GM23338 (cell line): ENCODE results near the gene RET. TPM values are rescaled to one million over a fixed set of nuclear protein-coding genes. Genes with fewer than 3 reads are reported as not detected.

Experiments used
- ATAC-seq: fragments of 200-7000 bp; cut with Tn5 transposase; 3 replicates; pipeline ENCODE4 v1.9.1; 2020
- DNase-seq: peaks from one replicate; pipeline ENCODE4 v3.0.0-alpha.2; 2015; ENCODE audit warnings: low spot score
- H2AFZ ChIP-seq: fragments of 200-600 bp; sonication (generic); 2 replicates; pipeline ENCODE4 v1.8.0; 2016; ENCODE audit warnings: antibody characterized with exemption, mild to moderate bottlenecking, moderate library complexity
- H3F3A ChIP-seq: fragments of 200-600 bp; sonication (generic); replicated peaks from 2 replicates; pipeline ENCODE4 v1.8.0; 2017; ENCODE audit warnings: antibody characterized with exemption, mixed run types, low read depth
- H3K27ac ChIP-seq: fragments of 200-600 bp; sonication (generic); 2 replicates; pipeline ENCODE4 v1.6.1; 2016; ENCODE audit warnings: low read depth
- H3K27me3 ChIP-seq: fragments of 200-600 bp; sonication (generic); 2 replicates; pipeline ENCODE4 v1.8.0; 2016; ENCODE audit warnings: mild to moderate bottlenecking, mixed run types, moderate library complexity; ENCODE audit not compliant: insufficient read depth
- H3K36me3 ChIP-seq: fragments of 200-600 bp; sonication (generic); 2 replicates; pipeline ENCODE4 v1.8.0; 2016; ENCODE audit warnings: mild to moderate bottlenecking; ENCODE audit not compliant: insufficient read depth
- H3K4me1 ChIP-seq: fragments of 200-600 bp; sonication (generic); 2 replicates; pipeline ENCODE4 v1.8.0; 2016; ENCODE audit warnings: mild to moderate bottlenecking, moderate library complexity; ENCODE audit not compliant: insufficient read depth
- H3K4me2 ChIP-seq: fragments of 200-600 bp; sonication (generic); 2 replicates; pipeline ENCODE4 v1.7.1; 2017; ENCODE audit warnings: mixed run types
- H3K4me3 ChIP-seq: fragments of 200-600 bp; sonication (generic); 2 replicates; pipeline ENCODE4 v1.6.1; 2016; ENCODE audit warnings: mixed run types
- H3K79me2 ChIP-seq: fragments of 200-600 bp; sonication (generic); replicated peaks from 2 replicates; pipeline ENCODE4 v1.8.0; 2017; ENCODE audit warnings: mild to moderate bottlenecking; ENCODE audit not compliant: insufficient read depth
- H3K9me2 ChIP-seq: fragments of 200-600 bp; sonication (generic); 2 replicates; pipeline ENCODE4 v1.8.0; 2017; ENCODE audit not compliant: insufficient read depth
- H4K20me1 ChIP-seq: fragments of 200-600 bp; sonication (generic); replicated peaks from 2 replicates; pipeline ENCODE4 v1.8.0; 2017; ENCODE audit warnings: mild to moderate bottlenecking; ENCODE audit not compliant: insufficient read depth
- H3K27ac Mint-ChIP-seq: 2 replicates; pipeline ENCODE4 v1.8.0; 2020; ENCODE audit warnings: inconsistent platforms, mild to moderate bottlenecking, moderate library complexity, mixed read lengths
- H3K27me3 Mint-ChIP-seq: 3 replicates; pipeline ENCODE4 v1.8.0; 2022; ENCODE audit warnings: low read depth, mild to moderate bottlenecking, moderate library complexity, mixed read lengths, inconsistent platforms; ENCODE audit not compliant: insufficient read depth, poor library complexity
- H3K36me3 Mint-ChIP-seq: 3 replicates; pipeline ENCODE4 v1.8.0; 2021; ENCODE audit warnings: low read depth, mild to moderate bottlenecking, inconsistent platforms, moderate library complexity, mixed read lengths
- H3K4me1 Mint-ChIP-seq: 3 replicates; pipeline ENCODE4 v1.8.0; 2020; ENCODE audit warnings: mild to moderate bottlenecking, inconsistent platforms, mixed read lengths
- H3K4me3 Mint-ChIP-seq: 3 replicates; pipeline ENCODE4 v1.8.0; 2021; ENCODE audit warnings: moderate library complexity, mild to moderate bottlenecking, inconsistent platforms, mixed read lengths
- H3K9me3 Mint-ChIP-seq: 3 replicates; pipeline ENCODE4 v1.8.0; 2020; ENCODE audit warnings: moderate library complexity, mild to moderate bottlenecking, inconsistent platforms, mixed read lengths
- CTCF ChIP-seq, 2 experiments: fragments of 200-600 bp in 1 of 2; sonication (generic) in 1 of 2; conservative IDR thresholded peaks; 2 replicates each; pipeline versions ENCODE4 v1.5.1 to v1.6.1; 2016 to 2017; ENCODE audit warnings: antibody characterized with exemption in 2 of 2, low read depth in 2 of 2, mild to moderate bottlenecking in 2 of 2, moderate library complexity in 1 of 2
- EZH2 ChIP-seq: fragments of 200-600 bp; sonication (generic); IDR thresholded peaks from one replicate; pipeline ENCODE4 v1.8.0; 2017; ENCODE audit warnings: antibody characterized with exemption, mild to moderate bottlenecking, low read depth; ENCODE audit not compliant: unreplicated experiment
- EZH2phosphoT487 ChIP-seq: fragments of 200-600 bp; sonication (generic); IDR thresholded peaks from one replicate; pipeline ENCODE4 v1.8.1; 2018; ENCODE audit warnings: antibody characterized with exemption; ENCODE audit not compliant: unreplicated experiment
- JUNB ChIP-seq: IDR thresholded peaks from one replicate; pipeline ENCODE4 v1.6.1; 2016; ENCODE audit warnings: antibody characterized with exemption; ENCODE audit not compliant: unreplicated experiment
- NANOG ChIP-seq: IDR thresholded peaks from 2 replicates; pipeline ENCODE4 v1.6.1; 2016; ENCODE audit warnings: antibody characterized with exemption, borderline replicate concordance
- POLR2AphosphoS5 ChIP-seq: IDR thresholded peaks from 2 replicates; pipeline ENCODE4 v1.6.1; 2016; ENCODE audit warnings: antibody characterized with exemption, low read depth
- STAT1 ChIP-seq: IDR thresholded peaks from one replicate; pipeline ENCODE4 v1.6.1; 2016; ENCODE audit warnings: antibody characterized with exemption; ENCODE audit not compliant: unreplicated experiment
- ZNF114 ChIP-seq: fragments of 250-450 bp; sonication (Bioruptor Pico); IDR thresholded peaks from 2 replicates; pipeline ENCODE4 v1.5.0; 2020; ENCODE audit warnings: mild to moderate bottlenecking, moderate library complexity
- ZNF331 ChIP-seq: fragments of 250-450 bp; sonication (Bioruptor Pico); IDR thresholded peaks from 2 replicates; pipeline ENCODE4 v1.5.0; 2020; ENCODE audit warnings: low read depth, mild to moderate bottlenecking, moderate library complexity
- polyA plus RNA-seq: library from polyadenylated mRNA; unstranded; fragments of >200 nt; fragmentation: Nextera tagmentation; extraction: Ambion mirVana; gene quantifications from 2 replicates; pipeline ENCODE4 v1.2.1, GENCODE V29; 2016
- total RNA-seq: library from RNA; depleted of rRNA; stranded (reverse); fragments of >200 nt; shearing (Covaris generic); gene quantifications from 2 replicates; pipeline ENCODE4 v1.2.3, GENCODE V29; 2014
- TF ChIP-seq, protein P1 (sequence below): IDR thresholded peaks from 2 replicates; pipeline ENCODE4 v1.6.1; 2016; ENCODE audit warnings: antibody characterized with exemption

Gene RET
- total and polyA plus RNA-seq, 2 experiments from 2014 or later, result 5.5 to 9.8 TPM

DNA sequence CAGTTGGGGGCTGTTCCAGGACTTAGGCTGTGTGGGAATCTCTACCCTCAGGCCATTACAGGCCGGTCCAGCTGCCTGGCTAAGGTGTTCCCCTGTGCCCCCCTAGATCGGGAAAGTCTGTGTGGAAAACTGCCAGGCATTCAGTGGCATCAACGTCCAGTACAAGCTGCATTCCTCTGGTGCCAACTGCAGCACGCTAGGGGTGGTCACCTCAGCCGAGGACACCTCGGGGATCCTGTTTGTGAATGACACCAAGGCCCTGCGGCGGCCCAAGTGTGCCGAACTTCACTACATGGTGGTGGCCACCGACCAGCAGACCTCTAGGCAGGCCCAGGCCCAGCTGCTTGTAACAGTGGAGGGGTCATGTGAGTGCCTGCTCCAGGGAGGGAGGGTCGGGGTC, 34.2 kb downstream of the RET start (continued):
- TF ChIP-seq CTCF (conservative IDR thresholded peaks at IDR 0.05; ENCODE audit: low read depth in 2 of 2) (no peak), STAT1 (no peak), ZNF331 (no peak)

- Mint-ChIP-seq H3K4me1 (no peaks in the 10 kb centered on the region), H3K27me3 (peaks cover 5% of the 10 kb centered on the region)
- H3K4me1 ChIP-seq, result no peaks in the 10 kb centered on the region
These were observed 35.2 kb downstream of the RET start for GRCh38 chr10:43111921-43112607.

DNA sequence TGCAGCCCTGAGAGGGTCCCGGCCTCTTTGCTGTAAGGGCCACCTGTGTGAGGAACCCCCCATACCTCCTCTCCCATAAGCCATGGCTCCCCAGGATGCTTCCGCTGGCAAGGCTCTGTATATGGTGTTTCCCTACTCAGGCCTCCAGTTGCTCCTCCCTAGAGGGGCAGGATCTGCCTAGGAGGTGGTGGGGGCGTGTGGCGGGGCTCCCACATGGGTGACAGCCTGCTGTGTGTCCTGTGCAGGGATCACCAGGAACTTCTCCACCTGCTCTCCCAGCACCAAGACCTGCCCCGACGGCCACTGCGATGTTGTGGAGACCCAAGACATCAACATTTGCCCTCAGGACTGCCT, 35.7 kb downstream of the RET start:
- no peak overlapping the region for H3K4me3 ChIP-seq
- H2AFZ ChIP-seq, result no peak overlapping the region
- no peaks in the 10 kb centered on the region for H3K79me2 ChIP-seq
- DNase-seq (no peak), ATAC-seq (no peak)
- no peaks in the 10 kb centered on the region for H3F3A ChIP-seq
- Mint-ChIP-seq H3K27me3 (peaks cover 4% of the 10 kb centered on the region), H3K36me3 (no peaks in the 10 kb centered on the region; the same call in 2 of the 3 replicates), H3K4me1 (no peaks in the 10 kb centered on the region), H3K4me3 (no peak overlapping the region), H3K9me3 (no peaks in the 10 kb centered on the region), H3K27ac (no peak overlapping the region)
- no peaks in the 10 kb centered on the region for H4K20me1 ChIP-seq
- no peak overlapping the region for H3K4me2 ChIP-seq
- H3K9me2 ChIP-seq, result no peaks in the 10 kb centered on the region
- no peak overlapping the region for H3K27ac ChIP-seq
- H3K27me3 ChIP-seq, result no peaks in the 10 kb centered on the region
- TF ChIP-seq, protein P1, sequence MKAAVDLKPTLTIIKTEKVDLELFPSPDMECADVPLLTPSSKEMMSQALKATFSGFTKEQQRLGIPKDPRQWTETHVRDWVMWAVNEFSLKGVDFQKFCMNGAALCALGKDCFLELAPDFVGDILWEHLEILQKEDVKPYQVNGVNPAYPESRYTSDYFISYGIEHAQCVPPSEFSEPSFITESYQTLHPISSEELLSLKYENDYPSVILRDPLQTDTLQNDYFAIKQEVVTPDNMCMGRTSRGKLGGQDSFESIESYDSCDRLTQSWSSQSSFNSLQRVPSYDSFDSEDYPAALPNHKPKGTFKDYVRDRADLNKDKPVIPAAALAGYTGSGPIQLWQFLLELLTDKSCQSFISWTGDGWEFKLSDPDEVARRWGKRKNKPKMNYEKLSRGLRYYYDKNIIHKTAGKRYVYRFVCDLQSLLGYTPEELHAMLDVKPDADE, result no peak
- TF ChIP-seq EZH2phosphoT487 (no peak), ZNF331 (no peak), ZNF114 (CRISPR knock-in tag) (no peak), NANOG (no peak), POLR2AphosphoS5 (no peak), STAT1 (no peak), JUNB (no peak), EZH2 (no peak)
- no peaks in the 10 kb centered on the region for H3K4me1 ChIP-seq
- H3K36me3 ChIP-seq, result no peaks in the 10 kb centered on the region

More at GRCh38 chr10:43111921-43112607, 35.2 kb downstream of the RET start:
- Mint-ChIP-seq H3K9me3 (no peaks in the 10 kb centered on the region), H3K4me3 (no peak overlapping the region), H3K27ac (no peak overlapping the region), H3K36me3 (no peaks in the 10 kb centered on the region)
- ATAC-seq, result no peak
- Histone ChIP-seq H3K27ac (no peak overlapping the region), H3K79me2 (no peaks in the 10 kb centered on the region), H3K9me2 (no peaks in the 10 kb centered on the region), H3K4me2 (no peak overlapping the region), H2AFZ (no peak overlapping the region), H3K27me3 (no peaks in the 10 kb centered on the region), H3K36me3 (no peaks in the 10 kb centered on the region), H4K20me1 (no peaks in the 10 kb centered on the region), H3F3A (no peaks in the 10 kb centered on the region), H3K4me3 (no peak overlapping the region)
- DNase-seq, result no peak
- no peak for TF ChIP-seq ZNF331
- TF ChIP-seq POLR2AphosphoS5, result no peak
